K562 (cell line): ENCODE data around the gene SLC24A3. TPM values are rescaled to one million over a fixed set of nuclear protein-coding genes. Genes with fewer than 3 reads are reported as not detected.

Source experiments
- ATAC-seq: fragments of 200-7000 bp; cut with Tn5 transposase; 3 replicates; pipeline ENCODE4 v1.9.1; 2020; ENCODE audit warnings: moderate library complexity
- BruUV-seq: library from RNA; stranded (reverse); fragments of 400-500 nt; replicated peaks from 2 replicates; lab custom pipeline; 2021; lab: Mats Ljungman, UMichigan
- CTCF ChIA-PET: fragments of 300-600 bp; formaldehyde crosslinking; extraction: SDS; loops from one replicate; lab custom pipeline; 2021; ENCODE audit warnings: low intra/inter-chr PET ratio; lab: Yijun Ruan, JAX
- POLR2A ChIA-PET: fragments of 300-600, 350-650 bp; sonication (Branson Sonifier 250); formaldehyde crosslinking; extraction: SDS; loops from one replicate; lab custom pipeline; 2021; ENCODE audit warnings: antibody characterized with exemption, inconsistent platforms; lab: Yijun Ruan, JAX
- DNase-seq, 4 experiments: peaks; one replicate each; pipeline versions ENCODE4 v3.0.0 to v3.0.0-alpha.2; 2011 to 2018; ENCODE audit warnings: low spot score in 3 of 4, mixed read lengths in 3 of 4; ENCODE audit errors: extremely low read depth in 1 of 4
- FAIRE-seq: peaks from 2 replicates; lab custom pipeline; 2011; peaks lifted over from hg19 to GRCh38; lab: Jason Lieb, UNC
- H2AFZ ChIP-seq: 2 replicates; pipeline ENCODE4 v1.6.0; 2011; ENCODE audit warnings: low read depth, low read length, control low read depth, inconsistent platforms
- H3K27ac ChIP-seq: fragments of 200-600 bp; 3 replicates; pipeline ENCODE4 v1.8.0; 2011; ENCODE audit warnings: low read depth, mild to moderate bottlenecking, control low read depth, inconsistent platforms, low read length, moderate library complexity, mixed read lengths; ENCODE audit errors: extremely low read depth
- H3K27me3 ChIP-seq, 2 experiments: fragments of 300-600 bp in 1 of 2; 2 replicates in 1 of 2; 3 replicates in 1 of 2; pipeline versions ENCODE4 v1.6.0 to v1.8.0; 2011; ENCODE audit warnings: inconsistent platforms in 2 of 2, low read length in 2 of 2, mild to moderate bottlenecking in 1 of 2, mixed read lengths in 1 of 2, moderate library complexity in 1 of 2; ENCODE audit not compliant: control insufficient read depth in 2 of 2, insufficient read depth in 2 of 2
- H3K36me3 ChIP-seq: fragments of 300-600 bp; 3 replicates; pipeline ENCODE4 v1.8.0; 2011; ENCODE audit warnings: mild to moderate bottlenecking, low read length, inconsistent platforms; ENCODE audit not compliant: control insufficient read depth, insufficient read depth
- H3K4me1 ChIP-seq, 2 experiments: fragments of 200-600 bp in 1 of 2; replicated peaks in 1 of 2; 2 replicates in 1 of 2; 3 replicates in 1 of 2; pipeline versions ENCODE4 v1.5.1 to v1.8.0; 2011; ENCODE audit warnings: inconsistent platforms in 2 of 2, low read length in 2 of 2, mild to moderate bottlenecking in 1 of 2, mixed read lengths in 1 of 2, moderate library complexity in 1 of 2; ENCODE audit not compliant: control insufficient read depth in 2 of 2, insufficient read depth in 2 of 2
- H3K4me2 ChIP-seq: 2 replicates; pipeline ENCODE4 v1.6.1; 2011; ENCODE audit warnings: low read length, control low read depth, inconsistent platforms, mixed read lengths; ENCODE audit not compliant: insufficient read depth
- H3K4me3 ChIP-seq: fragments of 200-600 bp; sonication (generic), shearing (Covaris generic); 2 replicates; pipeline ENCODE4 v1.5.1; 2016; ENCODE audit warnings: control low read depth, inconsistent platforms
- H3K79me2 ChIP-seq: fragments of 200-600 bp; 3 replicates; pipeline ENCODE4 v1.8.0; 2011; ENCODE audit warnings: low read length, inconsistent platforms; ENCODE audit not compliant: control insufficient read depth, insufficient read depth
- H3K9ac ChIP-seq, 2 experiments: 2 replicates each; pipeline versions ENCODE4 v1.6.0 to v1.6.1; 2011; ENCODE audit warnings: low read depth in 2 of 2, low read length in 2 of 2, control low read depth in 1 of 2, inconsistent platforms in 1 of 2, mild to moderate bottlenecking in 1 of 2, mixed read lengths in 1 of 2; ENCODE audit not compliant: insufficient read depth in 1 of 2
- H3K9me1 ChIP-seq: one replicate; pipeline ENCODE4 v1.6.0; 2011; ENCODE audit warnings: inconsistent platforms, mild to moderate bottlenecking, low read length, moderate library complexity; ENCODE audit not compliant: control insufficient read depth, insufficient read depth
- H3K9me3 ChIP-seq: replicated peaks from 2 replicates; pipeline ENCODE4 v1.5.1; 2011; ENCODE audit warnings: low read depth, low read length, inconsistent platforms; ENCODE audit not compliant: control insufficient read depth, insufficient read depth
- H4K20me1 ChIP-seq: replicated peaks from 2 replicates; pipeline ENCODE4 v1.6.1; 2011; ENCODE audit warnings: low read length, inconsistent platforms, mixed read lengths; ENCODE audit not compliant: control insufficient read depth, insufficient read depth
- ARHGAP35 ChIP-seq: fragments of 450-650 bp; IDR thresholded peaks from 2 replicates; pipeline ENCODE4 v1.6.1; 2018; ENCODE audit not compliant: partially characterized antibody
- ELK3 ChIP-seq: fragments of 450-650 bp; formaldehyde crosslinking; IDR thresholded peaks from 2 replicates; pipeline ENCODE4 v1.4.0; 2020; ENCODE audit warnings: mild to moderate bottlenecking
- FOXA1 ChIP-seq: fragments of 450-650 bp; IDR thresholded peaks from 2 replicates; pipeline ENCODE4 v1.6.1; 2016; ENCODE audit warnings: mild to moderate bottlenecking, borderline replicate concordance
- HDAC8 ChIP-seq: fragments of 450-650 bp; IDR thresholded peaks from 2 replicates; pipeline ENCODE4 v1.6.1; 2016; ENCODE audit warnings: mild to moderate bottlenecking, missing genetic modification characterization, moderate library complexity, missing compliant biosample characterization
- KHSRP ChIP-seq: fragments of 450-650 bp; IDR thresholded peaks from 2 replicates; pipeline ENCODE4 v1.6.1; 2017
- KLF13 ChIP-seq: fragments of 450-650 bp; IDR thresholded peaks from 2 replicates; pipeline ENCODE4 v1.6.1; 2016; ENCODE audit warnings: missing genetic modification characterization, low read depth, mild to moderate bottlenecking, missing compliant biosample characterization, moderate library complexity, borderline replicate concordance
- KLF16 ChIP-seq: IDR thresholded peaks from 2 replicates; pipeline ENCODE4 v1.6.1; 2016; ENCODE audit warnings: antibody characterized with exemption
- LEF1 ChIP-seq: fragments of 450-650 bp; IDR thresholded peaks from 2 replicates; pipeline ENCODE4 v1.6.1; 2016; ENCODE audit warnings: mild to moderate bottlenecking
- MAX ChIP-seq: sonication (generic); formaldehyde crosslinking; IDR thresholded peaks from 2 replicates; pipeline ENCODE4 v1.9.0; 2022; ENCODE audit warnings: mild to moderate bottlenecking, missing genetic modification reagents
- MCM2 ChIP-seq: fragments of 450-650 bp; IDR thresholded peaks from 2 replicates; pipeline ENCODE4 v1.6.1; 2017; ENCODE audit warnings: low read depth, mild to moderate bottlenecking
- NFE2 ChIP-seq: IDR thresholded peaks from 2 replicates; pipeline ENCODE4 v1.6.1; 2014; ENCODE audit warnings: antibody characterized with exemption, low read depth
- PHF8 ChIP-seq: fragments of 200-600 bp; sonication (generic); IDR thresholded peaks from 2 replicates; pipeline ENCODE4 v1.6.1; 2012; ENCODE audit warnings: mixed run types, mild to moderate bottlenecking, inconsistent platforms, low read length, moderate library complexity, borderline replicate concordance
- RNF2 ChIP-seq: sonication (generic); IDR thresholded peaks from 2 replicates; pipeline ENCODE4 v1.6.1; 2016
- SMAD4 ChIP-seq: fragments of 250-450 bp; sonication (Bioruptor Pico); conservative IDR thresholded peaks from 2 replicates; pipeline ENCODE4 v1.8.0; 2021; ENCODE audit warnings: inconsistent platforms, mild to moderate bottlenecking, moderate library complexity
- TCFL5 ChIP-seq: fragments of 250-450 bp; sonication (Bioruptor Pico); conservative IDR thresholded peaks from 2 replicates; pipeline ENCODE4 v1.6.1; 2021; ENCODE audit warnings: mild to moderate bottlenecking, moderate library complexity, matching md5 sums
- TEAD2 ChIP-seq: fragments of 450-650 bp; IDR thresholded peaks from 2 replicates; pipeline ENCODE4 v1.6.1; 2016; ENCODE audit warnings: missing genetic modification characterization, control low read depth, missing compliant biosample characterization
- ZFPM2 ChIP-seq: fragments of 250-450 bp; sonication (Bioruptor Pico); IDR thresholded peaks from 2 replicates; pipeline ENCODE4 v1.5.1; 2022; ENCODE audit warnings: mild to moderate bottlenecking
- ZNF3 ChIP-seq: fragments of 250-450 bp; sonication (Bioruptor Pico); IDR thresholded peaks from 2 replicates; pipeline ENCODE4 v1.5.0; 2021; ENCODE audit warnings: mild to moderate bottlenecking, moderate library complexity
- ZNF444 ChIP-seq: fragments of 250-450 bp; sonication (Bioruptor Pico); IDR thresholded peaks from 2 replicates; pipeline ENCODE4 v1.4.0; 2020; ENCODE audit warnings: mild to moderate bottlenecking, moderate library complexity
- WGBS: fragments of 100-300 bp; shearing (Covaris generic); methylation state at CpG from one replicate; pipeline ENCODE4 v1.1.6; 2016; ENCODE audit warnings: low coverage, mixed read lengths; ENCODE audit not compliant: insufficient coverage; ENCODE audit errors: missing lambda C conversion rate; 5-methylcytosine and 5-hydroxymethylcytosine counted together
- in situ Hi-C: fragments of 300-500 bp; cut with MboI; formaldehyde crosslinking; loops from 4 replicates; pipeline ENCODE4 v1.15.0; 2018; ENCODE audit warnings: inconsistent platforms, mixed read lengths
- intact Hi-C: fragments of 100-400 bp; cut with micrococcal nuclease; formaldehyde crosslinking; loops from 2 replicates; pipeline ENCODE4 v1.14.2; 2022
- polyA plus RNA-seq, 8 experiments: library from polyadenylated mRNA; depleted of rRNA in 4 of 8; stranded (reverse) in 5 of 8; unstranded in 3 of 8; fragments of >200 nt; fragmentation: Nextera tagmentation in 2 of 8; fragmentation: Illumina TruSeq in 1 of 8; extraction: Ambion mirVana in 2 of 8; extraction: Trizol in 1 of 8; gene quantifications; 2 replicates each; pipeline versions ENCODE4 v1.2.1 to v1.2.3, GENCODE V29; 2011 to 2014; ENCODE audit warnings: inconsistent platforms in 1 of 8, missing spikeins in 1 of 8
- total RNA-seq, 7 experiments: library from RNA; depleted of rRNA in 6 of 7; stranded (reverse); fragments of >200 nt in 6 of 7; fragmentation: Illumina TruSeq in 2 of 7; extraction: Trizol in 2 of 7; gene quantifications; 2 replicates each; pipeline versions ENCODE4 v1.2.1 to v1.2.3, GENCODE V29; 2011 to 2021; ENCODE audit warnings: low replicate concordance in 1 of 7

Gene SLC24A3
- total and polyA plus RNA-seq, 9 of the 15 experiments (the other 6 are each of a cell fraction or from before 2014, with no cell fraction given): not detected

- TF ChIP-seq ELK3 (CRISPR knock-in tag) (no peak), ZFPM2 (CRISPR knock-in tag) (no peak)
These were observed 537.7 kb downstream of the SLC24A3 start (continued) for GRCh38 chr20:19750101-19750606.

GRCh38 chr20:19750907-19751636, 538.6 kb downstream of the SLC24A3 start:
- no peaks in the 10 kb centered on the region for H3K9me3 ChIP-seq
- no peak overlapping the region for H2AFZ ChIP-seq
- DNase-seq: no peak
- no TSS peak for BruUV-seq
- H3K36me3 ChIP-seq: no peaks in the 10 kb centered on the region
- H3K9me1 ChIP-seq: no peaks in the 10 kb centered on the region
- ChIA-PET POLR2A (no interaction called here), CTCF (no interaction called here)
- no peaks in the 10 kb centered on the region for H4K20me1 ChIP-seq
- no peak for FAIRE-seq
- ATAC-seq: no peak
- no peaks in the 10 kb centered on the region for H3K27me3 ChIP-seq
- 0% methylated on average over 5 of the region's 5 CpGs for WGBS
- no peak overlapping the region for H3K9ac ChIP-seq
- TF ChIP-seq LEF1 (no peak), TEAD2 (tag) (no peak), FOXA1 (no peak), RNF2 (no peak), MCM2 (no peak), PHF8 (no peak), ARHGAP35 (no peak), HDAC8 (tag) (no peak), KLF16 (no peak), ZNF3 (no peak), KHSRP (no peak), KLF13 (no peak), MAX (CRISPR knock-in tag) (no peak), ZNF444 (CRISPR knock-in tag) (no peak), NFE2 (no peak), TCFL5 (no peak), SMAD4 (CRISPR knock-in tag) (no peak)
- in situ Hi-C loops: no loop called here
- no peaks in the 10 kb centered on the region for H3K4me1 ChIP-seq
- no peak overlapping the region for H3K4me2 ChIP-seq
- no peak overlapping the region for H3K27ac ChIP-seq
- H3K4me3 ChIP-seq: no peak overlapping the region
- H3K79me2 ChIP-seq: no peaks in the 10 kb centered on the region
- intact Hi-C loops: no loop called here
